Measurements from ENCODE around the gene ATG4C.

Gene ATG4C

GRCh38 chr1:62903982-62904855 lies 120.3 kb downstream of the ATG4C start:
- no peak for TF ChIP-seq CTCF (IDR thresholded peaks at IDR 0.05; ENCODE audit: insufficient read depth, missing control alignments)
- FAIRE-seq: no peak

GRCh38 chr1:62904856-62905225 lies 120.9 kb downstream of the ATG4C start:
- DNase-seq (ENCODE audit: insufficient read length, low spot score): no peak
- no peak for TF ChIP-seq CTCF (IDR thresholded peaks at IDR 0.05; ENCODE audit: insufficient read depth, missing control alignments)
- no peak for FAIRE-seq

More at GRCh38 chr1:62903982-62904855, 120.3 kb downstream of the ATG4C start:
- DNase-seq (ENCODE audit: insufficient read length, low spot score): no peak

GRCh38 chr1:62905309-62905708 lies 121.4 kb downstream of the ATG4C start:
- DNase-seq (ENCODE audit: insufficient read length, low spot score) (no peak), FAIRE-seq (no peak)
- no peak for TF ChIP-seq CTCF (IDR thresholded peaks at IDR 0.05; ENCODE audit: insufficient read depth, missing control alignments)

- FAIRE-seq (no peak), DNase-seq (ENCODE audit: insufficient read length, low spot score) (no peak)
- no peak for TF ChIP-seq CTCF (IDR thresholded peaks at IDR 0.05; ENCODE audit: insufficient read depth, missing control alignments)
Observed at GRCh38 chr1:62905872-62906271, 121.9 kb downstream of the ATG4C start.

- DNase-seq (ENCODE audit: insufficient read length, low spot score): no peak
- no peak for FAIRE-seq
- peak; percentile 37 for TF ChIP-seq CTCF (IDR thresholded peaks at IDR 0.05; ENCODE audit: insufficient read depth, missing control alignments)
Observed at GRCh38 chr1:62906428-62906886, 122.5 kb downstream of the ATG4C start.

GRCh38 chr1:62908168-62908695 lies 124.3 kb downstream of the ATG4C start:
- no peak for TF ChIP-seq CTCF (IDR thresholded peaks at IDR 0.05; ENCODE audit: insufficient read depth, missing control alignments)
- no peak for FAIRE-seq
- DNase-seq (ENCODE audit: insufficient read length, low spot score): no peak

All from D721Med (cell line).